Hematopoietic multipotent progenitor cell (in vitro differentiated cells): Measurements from ENCODE around the gene HDHD3. TPM values are rescaled to one million over a fixed set of nuclear protein-coding genes. Genes with fewer than 3 reads are reported as not detected.
"Not testable (repeated sequence)": the region's sequence is repeated elsewhere in the genome, so short reads cannot be mapped to it uniquely, and the experiment has no call there.

Source experiments
- DNase-seq, 3 donors: peaks; one replicate each; pipeline ENCODE4 v3.0.0-alpha.2; 2011 to 2015; ENCODE audit warnings: low read depth in 2 of 3, low spot score in 2 of 3
- total RNA-seq: library from RNA; depleted of rRNA; stranded (reverse); fragments of >200 nt; gene quantifications from one replicate; pipeline ENCODE4 v1.2.3, GENCODE V29; 2012

Gene HDHD3
- total RNA-seq: 48.5 TPM

DNA sequence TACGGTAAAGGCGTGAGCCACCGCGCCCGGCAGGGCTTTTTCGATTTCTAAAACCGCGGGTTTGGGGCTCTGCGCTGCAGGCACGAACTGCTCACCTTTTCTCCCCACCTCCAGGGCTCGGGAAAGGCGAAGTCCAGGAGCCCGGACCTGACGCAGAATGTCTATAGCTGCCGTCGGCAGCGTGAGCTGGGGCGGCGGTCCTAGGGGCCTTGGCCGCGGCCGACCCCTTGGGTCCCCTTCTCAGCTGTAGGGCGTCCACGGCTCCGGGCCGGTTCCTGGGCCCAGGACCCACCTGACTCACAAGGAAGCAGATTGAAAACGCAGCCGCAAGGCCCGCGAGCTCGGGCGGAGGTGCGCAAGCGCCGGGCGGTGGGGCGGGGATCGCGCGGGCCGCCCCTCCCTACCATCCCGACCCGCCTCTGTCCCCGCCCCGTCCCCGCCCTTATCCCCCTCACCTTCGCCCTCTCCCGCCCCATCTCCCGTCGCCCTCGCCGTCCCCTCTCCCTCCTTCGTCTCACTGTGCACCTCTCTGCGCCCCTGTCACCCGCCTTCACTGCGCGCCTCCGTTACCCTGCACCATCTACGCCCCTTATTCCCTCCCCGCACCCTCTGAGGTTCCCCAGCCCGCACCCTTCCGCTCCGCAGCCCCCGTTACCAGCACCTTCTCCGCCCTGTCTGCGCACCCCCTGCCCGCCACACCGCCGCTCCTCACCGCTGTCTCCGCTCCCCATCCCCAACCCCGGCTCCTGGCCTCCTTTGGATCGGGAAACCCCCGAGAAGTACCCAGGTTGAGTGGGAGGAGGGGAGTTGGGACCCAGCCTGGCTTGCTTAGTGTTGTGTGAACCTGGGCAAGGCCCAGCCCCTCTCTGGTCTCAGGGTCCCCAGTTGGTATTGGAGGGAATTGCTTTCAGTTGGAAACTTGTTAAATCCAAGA, at the start of gene HDHD3:
Gene HDHD3, minus strand, starts transcription at position 353 of the 934 bp plus-strand sequence. CDS start 2,632 bp downstream, outside the sequence.
- DNase-seq: peak; percentile 63 to 89 (median 86)

GRCh38 chr9:113425072-113425471, 48.3 kb upstream of the HDHD3 start:
- peak in 1 of 3 donors; percentile 35 for DNase-seq

- no peak for DNase-seq
Observed at GRCh38 chr9:113421726-113422125, 44.9 kb upstream of the HDHD3 start.

- DNase-seq: no peak
Observed at GRCh38 chr9:113417370-113417769, 40.6 kb upstream of the HDHD3 start.

- DNase-seq: peak in 1 of 3 donors; percentile 31
Observed at GRCh38 chr9:113416149-113416721, 39.4 kb upstream of the HDHD3 start.

DNA sequence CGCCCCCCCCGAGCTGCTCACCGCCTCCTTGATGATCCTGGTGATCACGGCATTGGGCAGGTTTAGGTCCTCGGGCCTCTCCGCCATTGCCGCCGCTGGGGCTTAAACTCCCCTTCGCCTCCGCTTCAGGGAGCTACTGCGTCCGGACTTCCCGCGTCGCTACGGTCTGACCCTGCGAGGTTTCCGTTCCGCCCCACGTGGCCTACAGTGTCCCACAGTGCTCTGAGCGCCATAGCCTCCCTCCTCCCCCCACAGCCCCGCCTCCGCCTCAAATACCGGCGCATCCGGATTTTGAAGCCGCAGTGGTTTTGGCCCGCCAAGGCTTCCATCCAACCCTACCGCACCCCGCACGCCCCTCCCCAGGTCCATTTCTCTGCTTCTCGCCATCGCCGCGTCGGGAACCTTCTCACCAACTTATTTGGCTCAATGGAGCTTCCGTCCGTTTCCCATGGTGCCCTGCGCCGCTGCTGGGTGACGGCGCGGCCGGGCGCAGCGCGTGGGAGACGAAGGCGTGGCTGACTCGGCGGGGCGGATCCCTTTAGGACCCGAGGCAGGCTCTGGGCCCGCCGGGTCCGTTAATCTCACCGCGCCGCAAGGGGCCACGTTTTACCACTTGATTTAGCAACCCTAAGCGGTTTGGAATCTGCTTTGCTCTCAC, 33.5 kb upstream of the HDHD3 start, which contains the start of the genes C9orf43 and POLE3:
Gene C9orf43, plus strand, starts transcription at position 541 of the 658 bp plus-strand sequence. CDS start 2,747 bp downstream, outside the sequence.
Gene POLE3, minus strand, starts transcription at position 469 of the 658 bp plus-strand sequence. Its CDS starts 382 bp downstream, at position 87.
- DNase-seq: peak; percentile 94 to 98 (median 98)

DNA sequence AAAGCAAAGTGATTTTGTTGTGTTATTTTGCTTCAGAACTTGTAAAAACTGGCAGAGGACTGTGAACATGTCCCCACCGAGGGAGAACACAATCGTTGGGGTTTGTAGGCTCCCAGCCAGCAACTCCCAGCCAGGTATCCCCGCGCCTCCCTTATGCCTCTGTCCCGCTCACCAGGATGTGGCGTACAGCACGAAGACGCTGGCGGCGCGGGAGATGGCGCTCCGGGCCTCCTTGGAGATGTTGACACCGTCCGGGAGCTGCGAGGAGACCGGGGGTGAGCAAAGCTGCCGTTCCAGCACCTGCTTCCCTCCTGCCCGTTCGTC, 33.1 kb upstream of the HDHD3 start:
- DNase-seq: no peak

GRCh38 chr9:113409481-113409880, 32.7 kb upstream of the HDHD3 start:
- DNase-seq: no peak

DNA sequence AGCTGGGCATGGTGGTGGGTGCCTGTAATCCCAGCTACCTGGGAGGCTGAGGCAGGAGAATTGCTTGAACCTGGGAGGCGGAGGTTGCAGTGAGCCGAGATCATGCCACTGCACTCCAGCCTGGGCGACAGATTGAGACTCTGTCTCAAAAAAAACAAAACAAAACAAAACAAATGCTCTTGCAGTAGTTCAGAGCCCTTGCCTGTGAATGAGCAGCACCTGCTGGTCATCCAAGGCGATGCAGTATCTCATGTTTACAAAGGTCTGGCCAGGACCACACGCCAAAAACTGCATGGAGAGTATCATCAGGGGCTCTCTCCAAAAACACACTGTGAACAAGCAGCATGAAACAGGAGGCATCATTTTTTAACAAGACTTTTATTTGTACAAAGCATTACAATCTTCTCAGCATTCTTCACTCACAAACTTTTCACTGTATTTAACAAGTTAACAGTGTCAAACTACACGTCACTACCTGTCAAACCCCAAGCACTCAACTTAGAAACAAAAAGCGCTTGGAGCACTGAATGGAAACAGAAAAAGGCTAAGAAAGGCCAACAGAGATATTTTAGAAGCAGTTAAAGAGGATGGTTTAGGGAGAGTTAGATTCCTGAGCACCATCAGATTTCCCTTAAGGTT, 30.2 kb upstream of the HDHD3 start:
- peak; percentile 21 to 84 (median 71) for DNase-seq

- not testable (repeated sequence) for DNase-seq
Observed at GRCh38 chr9:113406353-113406752, 29.6 kb upstream of the HDHD3 start.

DNA sequence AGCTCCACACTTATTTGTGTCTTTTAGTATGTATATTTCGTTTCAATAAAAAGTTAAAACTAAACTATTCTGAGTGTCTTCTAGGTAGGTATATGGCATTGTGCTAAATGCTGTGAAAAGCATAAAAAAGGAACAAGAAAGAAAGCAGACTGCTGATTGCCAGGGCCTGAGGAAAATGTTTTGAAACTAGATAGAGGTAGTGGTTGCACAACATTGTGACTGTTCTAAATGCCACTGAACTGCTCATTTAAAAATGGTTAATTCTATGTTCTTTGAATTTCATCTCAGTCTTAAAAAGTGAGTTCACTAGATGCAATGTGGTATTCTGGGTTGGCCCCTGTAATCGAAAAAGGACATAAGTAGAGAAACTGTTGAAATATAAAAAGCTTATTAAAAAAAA, 26.9 kb upstream of the HDHD3 start:
- DNase-seq: peak in 1 of 3 donors; percentile 40

GRCh38 chr9:113401027-113401792, 24.4 kb upstream of the HDHD3 start, which contains the start of gene ALAD:
Gene ALAD, minus strand, starts transcription at chr9:113401284. Its CDS starts 7,725 bp downstream, at chr9:113393559.
- DNase-seq: peak; percentile 97 to 99 (median 99)

DNA sequence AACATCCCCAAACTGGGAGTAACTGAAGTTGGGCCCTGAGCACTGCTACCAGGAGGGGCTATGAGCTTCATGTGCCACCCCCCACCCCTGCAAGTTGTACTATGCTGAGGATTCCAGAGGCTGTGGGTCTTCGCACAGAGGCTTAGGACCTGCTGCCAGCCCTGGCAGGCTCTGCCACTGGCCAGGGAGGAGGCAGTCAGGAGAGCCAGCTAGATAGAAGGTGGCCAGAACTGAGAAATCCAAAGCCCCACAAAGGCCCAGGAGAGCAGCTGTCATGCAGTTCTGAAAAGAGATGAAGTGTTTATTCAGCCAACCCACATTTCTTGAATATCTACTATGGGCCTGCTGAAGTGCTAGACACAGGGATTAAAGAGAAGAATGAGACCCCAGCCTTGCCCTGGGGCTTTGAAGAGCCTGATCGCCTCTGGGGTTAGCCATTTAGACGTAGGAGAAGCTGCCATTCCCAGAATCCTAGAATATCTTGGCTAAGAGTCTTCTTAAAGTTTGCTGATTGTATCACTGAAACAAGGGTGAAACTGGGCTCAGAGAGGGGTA, 22.9 kb upstream of the HDHD3 start:
- no peak for DNase-seq

GRCh38 chr9:113398796-113399195, 22.0 kb upstream of the HDHD3 start:
- DNase-seq: no peak

GRCh38 chr9:113397203-113397631, 20.4 kb upstream of the HDHD3 start:
- DNase-seq: no peak

GRCh38 chr9:113395000-113395861, 18.4 kb upstream of the HDHD3 start:
- no peak for DNase-seq

GRCh38 chr9:113393281-113393680, 16.5 kb upstream of the HDHD3 start:
- DNase-seq: no peak

- no peak for DNase-seq
Observed at GRCh38 chr9:113391917-113392316, 15.1 kb upstream of the HDHD3 start.
